Activated B cell treated with CpG ODN at 0.5 μM for 24 hours (primary cell): ENCODE results near the gene FBXL22. TPM values are rescaled to one million over a fixed set of nuclear protein-coding genes. Genes with fewer than 3 reads are reported as not detected.
A peak's percentile ranks its signal among the peaks of the same experiment; 100 is the strongest.

Source experiments
- ATAC-seq: fragments of 200-7000 bp; cut with Tn5 transposase; one replicate; pipeline ENCODE4 v1.10.0; 2021; ENCODE audit warnings: low read depth, mild to moderate bottlenecking, moderate library complexity
- CTCF ChIA-PET: fragments of 350-600 bp; sonication (Branson Sonifier 250); formaldehyde crosslinking; loops from one replicate; lab custom pipeline; 2021; ENCODE audit warnings: antibody characterized with exemption; lab: Charles Lee
- POLR2A ChIA-PET: fragments of 350-600 bp; sonication (Branson Sonifier 250); formaldehyde crosslinking; loops from one replicate; lab custom pipeline; 2021; ENCODE audit warnings: antibody characterized with exemption; lab: Charles Lee
- DNase-seq: peaks from one replicate; pipeline ENCODE4 v3.0.0; 2022
- H3K27ac Mint-ChIP-seq: one replicate; pipeline ENCODE4 v1.8.0; 2020; ENCODE audit warnings: mixed read lengths
- H3K27me3 Mint-ChIP-seq: one replicate; pipeline ENCODE4 v1.8.0; 2021; ENCODE audit warnings: mixed read lengths
- H3K36me3 Mint-ChIP-seq: one replicate; pipeline ENCODE4 v1.8.0; 2021; ENCODE audit warnings: low read depth, mixed read lengths
- H3K4me1 Mint-ChIP-seq: one replicate; pipeline ENCODE4 v1.8.0; 2021; ENCODE audit warnings: mixed read lengths
- H3K4me3 Mint-ChIP-seq: one replicate; pipeline ENCODE4 v1.8.0; 2020; ENCODE audit warnings: mild to moderate bottlenecking, mixed read lengths
- H3K9me3 Mint-ChIP-seq: one replicate; pipeline ENCODE4 v1.8.0; 2020; ENCODE audit warnings: mixed read lengths
- CTCF ChIP-seq: fragments of 200-600 bp; IDR thresholded peaks from one replicate; pipeline ENCODE4 v1.8.0; 2022; ENCODE audit warnings: antibody characterized with exemption, mild to moderate bottlenecking
- intact Hi-C: fragments of 100-400 bp; cut with micrococcal nuclease; formaldehyde crosslinking; loops from one replicate; pipeline ENCODE4 v1.15.1; 2024
- total RNA-seq: library from RNA; stranded (reverse); gene quantifications from 2 replicates; pipeline ENCODE4 v1.2.3, GENCODE V29; 2022

Gene FBXL22
- total RNA-seq, 1 donor from 2014 or later: 1.2 TPM

GRCh38 chr15:63573533-63573932 is 23.7 kb upstream of the FBXL22 start:
- intact Hi-C loops: no loop called here
- TF ChIP-seq CTCF: no peak
- POLR2A ChIA-PET: no interaction called here
- H3K9me3 Mint-ChIP-seq: no peaks in the 10 kb centered on the region
- CTCF ChIA-PET: interaction anchor here (1.5 kb wide), 1 partner anchor 107 kb away, joined by 6 read pairs; no protein-coding TSS in a partner anchor
- no peaks in the 10 kb centered on the region for H3K4me1 Mint-ChIP-seq
- H3K36me3 Mint-ChIP-seq: peaks cover 80% of the 10 kb centered on the region
- no peak for DNase-seq
- no peak overlapping the region for H3K4me3 Mint-ChIP-seq
- no peaks in the 10 kb centered on the region for H3K27me3 Mint-ChIP-seq
- no peak overlapping the region for H3K27ac Mint-ChIP-seq
- no peak for ATAC-seq

GRCh38 chr15:63575312-63575711 is 21.9 kb upstream of the FBXL22 start:
- POLR2A ChIA-PET: interaction anchor here (0.6 kb wide), 1 partner anchor 790 kb away, joined by 3 read pairs; no protein-coding TSS in a partner anchor
- ATAC-seq (no peak), DNase-seq (no peak)
- Mint-ChIP-seq H3K36me3 (peaks cover 75% of the 10 kb centered on the region), H3K27me3 (no peaks in the 10 kb centered on the region), H3K4me1 (peaks cover 4% of the 10 kb centered on the region), H3K9me3 (no peaks in the 10 kb centered on the region), H3K27ac (no peak overlapping the region), H3K4me3 (no peak overlapping the region)
- intact Hi-C loops: no loop called here
- CTCF ChIA-PET: interaction anchor here (1.4 kb wide), 1 partner anchor 108 kb away, joined by 6 read pairs; no protein-coding TSS in a partner anchor
- TF ChIP-seq CTCF: no peak

GRCh38 chr15:63576441-63576840 is 20.7 kb upstream of the FBXL22 start:
- no peak for ATAC-seq
- POLR2A ChIA-PET: no interaction called here
- peaks cover 72% of the 10 kb centered on the region for H3K36me3 Mint-ChIP-seq
- H3K4me3 Mint-ChIP-seq: no peak overlapping the region
- H3K27ac Mint-ChIP-seq: peak overlapping the region; percentile 16
- H3K27me3 Mint-ChIP-seq: no peaks in the 10 kb centered on the region
- H3K4me1 Mint-ChIP-seq: peaks cover 9% of the 10 kb centered on the region
- TF ChIP-seq CTCF: no peak
- CTCF ChIA-PET: interaction anchor here (0.9 kb wide), 1 partner anchor 110 kb away, joined by 3 read pairs; no protein-coding TSS in a partner anchor
- DNase-seq: no peak
- intact Hi-C loops: no loop called here
- no peaks in the 10 kb centered on the region for H3K9me3 Mint-ChIP-seq

GRCh38 chr15:63582179-63582578 is 15.0 kb upstream of the FBXL22 start:
- Mint-ChIP-seq H3K36me3 (peaks cover 66% of the 10 kb centered on the region), H3K27me3 (no peaks in the 10 kb centered on the region), H3K4me1 (peaks cover 23% of the 10 kb centered on the region), H3K9me3 (peaks cover 2% of the 10 kb centered on the region), H3K4me3 (no peak overlapping the region), H3K27ac (peak overlapping the region; percentile 54)
- TF ChIP-seq CTCF: no peak
- ATAC-seq: no peak
- ChIA-PET POLR2A (interaction anchor here (1.2 to 1.4 kb wide), 2 partner anchors 17 to 85 kb away, joined by 4 read pairs; no protein-coding TSS in a partner anchor), CTCF (interaction anchor here (1.2 kb wide), 1 partner anchor 11 kb away, joined by 3 read pairs; no protein-coding TSS in a partner anchor)
- DNase-seq: no peak
- intact Hi-C loops: no loop called here

- H3K9me3 Mint-ChIP-seq: peaks cover 2% of the 10 kb centered on the region
- ATAC-seq (no peak), DNase-seq (no peak)
- peaks cover 23% of the 10 kb centered on the region for H3K4me1 Mint-ChIP-seq
- ChIA-PET POLR2A (interaction anchor here (0.6 kb wide), 1 partner anchor 79 kb away, joined by 3 read pairs; no protein-coding TSS in a partner anchor), CTCF (no interaction called here)
- no peak for TF ChIP-seq CTCF
- intact Hi-C loops: no loop called here
- no peaks in the 10 kb centered on the region for H3K27me3 Mint-ChIP-seq
- H3K4me3 Mint-ChIP-seq: no peak overlapping the region
- peak overlapping the region; percentile 54 for H3K27ac Mint-ChIP-seq
- H3K36me3 Mint-ChIP-seq: peaks cover 68% of the 10 kb centered on the region
Measured at GRCh38 chr15:63582718-63583426, 14.3 kb upstream of the FBXL22 start.
